ELR (cell line): ENCODE data around the gene PCDH9.
A peak's percentile ranks its signal among the peaks of the same experiment; 100 is the strongest.

Experiments
- DNase-seq: peaks from one replicate; pipeline ENCODE4 v3.0.0-alpha.2; 2015; ENCODE audit warnings: low read depth

The PCDH9 gene

DNA sequence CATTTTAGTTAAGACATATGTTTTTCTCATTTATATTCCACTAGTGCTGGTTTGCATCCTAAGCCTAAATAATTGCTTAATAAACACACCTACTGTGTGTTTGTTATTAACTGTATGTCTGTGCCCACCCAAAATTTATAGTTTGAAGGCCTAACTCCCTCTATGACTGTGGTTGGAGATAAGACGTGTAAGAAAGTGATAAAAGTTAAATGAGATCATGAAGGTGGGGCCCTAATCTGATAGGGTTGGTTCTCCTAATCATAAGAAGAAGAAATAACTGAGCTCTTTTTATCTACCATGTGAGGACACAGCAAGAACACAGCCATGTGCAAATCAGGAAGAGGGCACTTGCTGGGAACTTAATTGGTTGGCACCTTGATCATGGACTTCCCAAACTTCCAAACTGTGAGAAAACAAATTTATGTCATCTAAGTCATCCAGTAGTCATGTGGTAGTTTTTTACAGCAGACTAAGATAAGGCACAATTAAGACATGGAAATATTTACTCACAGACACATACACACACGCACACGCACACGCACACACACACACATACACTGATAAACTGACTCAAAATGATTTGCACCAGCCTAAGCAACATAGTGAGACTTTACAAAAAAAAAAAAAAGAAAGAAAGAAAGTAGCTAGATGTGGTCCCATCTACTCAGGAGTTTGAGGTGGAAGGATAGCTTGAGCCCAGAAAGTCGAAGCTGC lies 662.1 kb downstream of the PCDH9 start:
- no peak for DNase-seq

DNA sequence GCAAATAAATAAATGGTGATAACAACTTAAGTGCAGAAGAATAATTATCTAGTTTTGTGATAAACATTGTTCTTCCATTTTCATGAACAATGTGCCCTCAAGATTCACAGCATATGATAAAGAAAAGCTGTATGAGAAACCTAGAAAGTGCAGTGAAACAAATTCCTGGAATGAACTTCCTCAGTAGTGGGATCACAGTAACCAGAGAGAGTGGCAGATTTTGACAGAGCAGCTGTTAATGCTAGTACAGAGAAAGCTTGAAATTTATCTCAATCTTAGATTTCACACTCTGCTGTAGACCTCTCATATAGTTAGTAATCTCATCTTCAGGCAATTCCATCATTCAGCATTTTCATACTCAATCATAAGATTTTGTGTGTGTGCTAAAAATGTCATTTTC lies 664.9 kb downstream of the PCDH9 start:
- no peak for DNase-seq

DNA sequence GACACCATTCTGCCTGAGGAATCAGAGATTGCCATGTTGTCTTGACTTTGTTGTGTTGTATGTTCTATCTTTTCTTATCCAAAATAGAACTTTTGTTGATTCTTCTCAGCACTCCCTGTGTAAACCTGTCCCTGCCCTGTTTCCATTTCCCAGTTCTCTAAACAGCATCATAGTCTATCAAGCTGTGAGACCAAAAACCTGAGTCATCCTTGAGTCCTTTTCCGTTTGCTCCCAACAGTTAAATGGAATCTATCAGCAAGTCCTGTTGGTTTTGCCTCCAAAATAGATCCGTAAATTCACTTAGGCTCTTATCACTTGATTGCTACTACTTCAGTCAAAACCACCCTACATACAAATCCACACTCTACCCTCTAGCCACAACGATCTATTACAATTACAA lies 667.1 kb downstream of the PCDH9 start:
- DNase-seq: peak; percentile 4

DNA sequence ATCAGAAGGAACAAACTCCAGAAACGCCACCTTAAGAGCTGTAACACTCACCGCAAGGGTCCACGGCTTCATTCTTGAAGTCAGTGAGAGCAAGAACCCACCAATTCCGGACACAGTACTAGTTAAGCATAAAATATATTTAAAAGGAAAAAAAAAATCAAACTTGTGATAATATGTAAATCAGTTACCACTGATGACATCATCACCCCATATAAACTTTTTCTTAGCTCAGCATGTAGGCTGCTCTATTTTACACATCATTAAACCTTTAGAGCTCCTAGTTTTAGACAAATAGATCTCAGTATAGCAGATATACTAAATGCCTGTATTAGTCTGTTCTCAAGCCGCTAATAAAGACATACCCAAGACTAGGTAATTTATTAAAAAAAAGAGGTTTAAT lies 668.1 kb downstream of the PCDH9 start:
- DNase-seq: no peak

DNA sequence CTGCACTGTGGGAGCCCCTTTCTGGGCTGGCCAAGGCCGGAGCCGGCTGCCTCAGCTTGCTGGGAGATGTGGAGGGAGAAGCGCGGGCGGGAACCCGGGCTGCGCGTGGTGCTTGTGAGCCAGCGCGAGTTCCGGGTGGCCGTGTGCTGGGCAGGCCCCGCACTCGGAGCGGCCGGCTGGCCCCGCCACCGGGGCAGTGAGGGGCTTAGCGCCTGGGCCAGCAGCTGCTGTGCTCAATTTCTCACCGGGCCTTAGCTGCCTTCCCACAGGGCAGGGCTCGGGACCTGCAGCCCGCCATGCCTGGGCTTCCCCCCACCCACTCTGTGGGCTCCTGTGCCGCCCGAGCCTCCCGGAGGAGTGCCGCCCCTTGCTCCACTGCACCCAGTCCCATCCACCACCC lies 669.1 kb downstream of the PCDH9 start:
- DNase-seq: no peak

DNA sequence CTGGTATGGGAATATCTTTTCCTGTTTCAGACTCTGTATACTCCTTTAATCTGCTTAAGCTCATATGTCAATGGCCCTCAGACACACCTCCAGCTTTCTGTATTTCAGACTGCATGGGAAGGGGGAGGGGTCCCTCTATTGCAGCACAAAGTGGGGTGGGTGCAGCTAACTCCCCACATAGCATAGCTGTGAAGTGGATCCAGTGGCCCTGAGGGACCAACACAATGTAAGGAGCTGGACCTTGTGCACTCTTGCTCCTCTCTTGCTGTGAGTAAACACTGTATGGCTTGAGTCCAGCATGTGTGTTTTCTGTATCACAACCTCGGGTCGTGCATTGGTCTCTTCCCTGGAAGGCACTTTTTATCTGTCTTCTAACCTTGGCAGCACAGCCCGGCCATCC lies 669.9 kb downstream of the PCDH9 start:
- DNase-seq: no peak

DNA sequence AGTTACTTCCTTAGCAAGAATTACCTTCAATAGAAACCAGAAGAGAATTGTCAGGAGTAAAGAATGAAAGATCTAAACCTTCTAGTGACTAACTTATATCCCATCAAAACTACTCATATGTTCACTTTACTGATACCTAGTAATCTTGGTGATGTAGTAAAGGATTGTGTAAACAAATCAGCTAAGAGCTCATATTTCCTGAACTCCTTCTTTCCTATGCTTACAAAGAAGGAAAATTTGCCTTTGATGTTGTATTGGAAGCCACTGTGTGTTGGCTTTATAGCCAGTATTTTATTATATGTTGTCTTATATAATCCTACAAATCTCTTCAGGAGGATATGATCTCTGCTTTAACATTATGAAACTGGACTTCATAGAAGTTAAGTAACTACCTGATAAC lies 671.0 kb downstream of the PCDH9 start:
- DNase-seq: peak; percentile 5

DNA sequence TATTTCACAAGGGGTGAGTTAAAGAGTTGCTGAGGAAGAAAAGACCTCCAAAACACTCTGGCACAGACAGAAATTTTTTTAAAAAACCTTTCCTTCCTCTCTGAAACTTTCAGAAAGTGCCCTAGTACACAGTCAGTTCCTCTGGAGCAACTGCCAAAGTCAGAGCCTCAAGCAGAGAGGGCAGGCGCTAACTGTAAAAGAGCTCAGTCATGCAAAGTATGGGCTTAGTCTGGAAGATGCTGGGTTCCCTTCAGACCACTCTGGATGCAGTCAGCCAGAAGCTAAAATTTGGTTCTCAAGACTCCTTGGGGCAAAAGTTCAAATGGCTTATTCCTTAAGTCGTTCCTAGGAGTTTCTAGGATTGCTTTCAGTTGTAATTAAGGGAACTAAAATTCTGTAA lies 671.6 kb downstream of the PCDH9 start:
- DNase-seq: no peak

DNA sequence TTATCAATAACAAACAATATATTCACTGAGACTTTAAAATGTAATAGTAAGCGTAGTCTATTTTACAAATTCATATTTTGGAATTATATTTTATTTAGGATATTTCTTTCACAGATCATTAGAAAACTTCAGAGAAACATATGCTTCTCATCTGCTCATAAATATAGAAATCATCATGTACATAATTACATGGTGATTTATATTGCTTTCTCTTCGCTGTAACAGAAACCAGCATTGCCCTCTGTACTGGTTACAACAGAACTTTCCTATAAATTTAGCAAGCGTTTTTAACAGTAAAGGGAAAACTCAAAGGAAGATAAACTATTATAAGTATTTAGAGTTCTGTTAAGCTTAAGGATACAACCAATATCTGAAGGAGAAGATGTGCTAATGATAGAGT lies 672.8 kb downstream of the PCDH9 start:
- no peak for DNase-seq

DNA sequence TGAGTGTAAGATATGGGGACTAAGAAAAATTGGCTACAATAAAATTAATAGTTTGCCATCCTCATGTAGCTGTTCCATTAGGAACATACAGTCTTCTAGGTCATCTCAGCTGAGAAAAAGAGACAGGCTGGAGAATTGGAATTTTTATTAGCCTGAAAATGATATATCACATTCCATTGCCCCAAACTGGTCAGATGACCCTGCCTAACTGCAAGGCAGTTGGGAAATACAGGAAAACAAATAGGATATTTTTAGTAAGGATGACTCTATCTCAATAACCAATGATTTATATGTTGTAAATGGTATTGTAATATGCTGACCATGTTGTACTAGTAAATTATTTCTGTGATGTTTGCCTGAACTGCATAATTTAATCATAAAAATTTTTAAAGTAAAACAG lies 673.8 kb downstream of the PCDH9 start:
- DNase-seq: no peak

DNA sequence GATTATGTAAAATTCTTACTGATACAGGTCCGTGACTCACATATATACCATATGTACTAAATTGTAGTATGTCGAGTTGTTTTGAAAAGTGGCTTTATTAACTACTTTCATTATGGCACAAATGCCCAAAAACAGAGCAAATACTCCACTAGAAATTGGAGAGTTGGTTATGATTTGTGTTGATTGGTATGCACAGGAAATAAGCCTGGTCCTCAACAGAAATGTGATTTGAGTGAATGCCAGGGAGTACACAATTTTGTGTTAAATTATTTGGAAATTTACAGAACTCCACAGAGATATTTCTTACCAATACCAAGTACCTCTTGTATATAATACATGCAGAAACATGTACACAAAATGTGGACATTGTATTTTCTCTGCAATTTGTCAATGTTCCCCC lies 676.7 kb downstream of the PCDH9 start:
- DNase-seq: peak; percentile 5

DNA sequence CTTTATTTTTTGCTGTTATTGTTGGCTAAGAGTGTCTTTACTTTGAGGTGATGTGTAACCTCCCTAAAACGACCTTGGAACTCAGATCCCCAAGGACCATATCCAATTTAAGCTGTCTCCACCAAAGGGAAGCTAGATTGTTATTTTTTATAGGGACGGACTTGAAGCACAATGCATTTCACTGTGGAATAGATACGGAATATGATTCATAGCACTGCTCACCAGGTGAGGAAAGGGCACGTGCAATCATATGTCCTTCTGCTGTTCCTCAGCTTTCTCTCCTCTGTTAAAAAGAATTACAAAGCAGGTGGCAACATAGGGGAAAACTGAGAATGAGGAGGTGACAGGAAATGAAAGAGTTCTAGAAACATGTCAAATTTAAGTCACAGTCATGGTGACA lies 679.0 kb downstream of the PCDH9 start:
- DNase-seq: no peak

DNA sequence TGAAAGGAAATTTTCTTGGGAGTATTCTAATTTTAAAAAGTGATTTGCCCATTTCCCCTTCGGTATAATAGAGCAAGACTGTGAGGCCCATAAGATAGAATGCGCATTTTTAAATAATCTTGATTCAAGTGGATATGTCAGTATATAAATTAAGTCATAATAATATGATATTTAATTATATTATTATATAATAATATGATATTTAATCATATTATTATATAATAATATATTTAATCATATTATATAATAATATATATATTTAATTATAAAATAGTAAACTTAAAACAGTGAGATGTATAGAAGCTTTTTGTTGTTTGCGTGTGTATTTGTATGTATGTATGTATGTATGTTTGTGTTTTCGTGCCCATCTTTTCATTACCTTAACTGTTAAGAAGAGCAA lies 682.5 kb downstream of the PCDH9 start:
- DNase-seq: no peak

DNA sequence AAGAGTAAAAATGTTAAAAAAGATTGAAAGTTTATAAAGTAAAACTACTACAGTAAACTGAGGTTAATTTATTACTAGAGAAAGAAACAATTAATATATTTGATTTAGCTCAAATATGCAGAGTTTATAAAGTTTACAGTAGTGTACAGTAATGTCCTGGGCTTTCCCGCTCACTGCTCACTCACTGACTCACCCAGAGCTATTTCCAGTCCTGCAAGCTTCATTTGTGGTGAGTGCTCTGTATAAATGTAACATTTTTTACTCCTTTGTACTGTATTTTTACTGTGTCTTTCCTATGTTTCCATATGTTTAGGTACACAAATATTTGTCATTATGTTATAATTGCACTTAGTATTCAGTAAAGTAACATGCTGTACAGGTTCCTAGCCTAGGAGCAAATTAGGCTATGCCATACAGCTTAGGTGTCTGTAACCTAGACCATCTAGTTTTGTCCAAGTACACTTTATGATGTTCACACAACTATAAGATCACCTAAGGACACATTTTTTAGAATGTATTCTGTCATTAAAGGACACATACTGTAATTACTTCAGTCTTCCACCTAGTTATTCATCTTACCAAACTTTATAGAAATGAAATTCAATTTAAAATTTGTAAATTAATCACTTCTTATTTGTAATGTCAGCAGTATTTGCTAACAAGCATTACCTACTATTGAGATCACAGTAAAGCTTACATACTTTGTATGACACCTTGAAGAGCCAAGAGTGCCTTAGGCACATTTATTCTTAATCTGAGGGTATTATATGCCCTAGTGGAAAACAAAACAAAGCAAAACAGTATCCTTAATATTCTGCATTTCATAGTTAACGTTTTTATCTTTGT lies 683.4 kb downstream of the PCDH9 start:
- DNase-seq: peak; percentile 62

DNA sequence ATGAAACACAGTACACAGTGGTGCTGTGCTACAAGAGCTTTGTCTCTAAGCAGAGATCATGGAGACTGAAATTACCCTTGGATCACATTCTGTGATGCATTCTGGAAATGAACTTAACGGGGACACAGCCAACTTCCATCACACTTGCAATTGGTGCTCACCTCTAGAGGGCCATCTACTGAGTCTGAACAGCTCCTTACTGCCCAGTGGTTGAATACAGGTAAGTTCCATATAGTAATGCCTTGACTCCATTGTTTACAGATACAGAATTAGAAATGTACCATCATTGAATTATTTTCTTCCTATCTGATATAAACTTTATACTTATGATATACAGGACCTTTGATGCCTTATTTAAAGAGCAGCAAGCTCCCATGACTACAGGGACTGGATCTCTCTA lies 686.4 kb downstream of the PCDH9 start:
- no peak for DNase-seq

DNA sequence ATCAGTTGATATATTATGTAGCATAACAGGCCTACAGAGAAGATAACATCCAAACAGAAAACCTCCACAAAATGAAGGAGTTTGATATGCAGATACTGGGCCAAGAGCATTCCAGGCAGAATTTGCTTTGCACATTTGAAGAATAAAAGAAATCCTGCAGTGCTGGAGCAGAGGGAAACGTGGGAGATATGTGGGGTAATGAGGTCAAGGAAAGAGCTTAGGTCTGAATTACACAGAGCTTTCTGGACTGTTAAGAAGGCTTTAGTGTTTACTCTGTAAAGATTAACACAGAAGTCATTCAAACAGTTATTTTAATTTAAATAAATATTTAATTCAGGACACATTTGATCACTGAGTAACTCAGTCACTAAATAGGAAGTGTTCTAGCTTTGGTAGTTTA lies 692.7 kb downstream of the PCDH9 start:
- DNase-seq: no peak

DNA sequence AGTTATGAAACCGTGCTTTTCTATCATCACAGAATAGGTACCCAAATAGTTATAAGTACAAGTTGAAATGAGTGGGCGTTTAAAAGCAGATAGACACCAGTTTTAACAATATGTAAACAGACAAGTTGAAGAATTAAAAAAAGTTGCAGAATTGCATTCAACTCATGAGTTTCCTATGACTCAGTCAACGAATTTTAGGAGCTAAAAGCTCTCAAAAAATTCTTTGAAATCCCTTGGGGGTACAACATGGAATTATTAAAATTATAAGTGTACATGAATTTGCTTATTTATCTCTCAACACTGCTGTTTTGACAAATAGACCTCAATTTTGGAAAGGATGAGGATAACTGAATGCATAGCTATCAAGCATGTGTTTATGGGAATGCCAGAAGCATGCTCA lies 693.4 kb downstream of the PCDH9 start:
- no peak for DNase-seq

DNA sequence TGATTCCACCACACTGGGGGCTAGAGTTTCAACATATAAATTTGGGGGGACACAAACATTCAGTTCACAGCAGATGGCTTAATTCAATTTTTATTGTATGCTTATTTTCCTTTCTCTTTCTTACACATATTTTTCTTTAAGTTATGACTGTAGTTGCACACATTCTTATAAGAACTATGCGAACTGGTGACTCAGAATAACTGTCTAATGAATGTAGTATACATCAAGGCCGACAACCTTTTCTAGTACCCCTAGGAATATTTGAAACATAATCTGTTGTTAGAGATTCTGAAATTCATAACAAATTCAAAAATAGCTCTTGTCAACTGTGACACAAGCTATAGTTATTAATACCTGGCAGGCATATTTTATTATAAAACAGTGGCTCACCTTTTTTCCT lies 695.6 kb downstream of the PCDH9 start:
- peak; percentile 80 for DNase-seq

DNA sequence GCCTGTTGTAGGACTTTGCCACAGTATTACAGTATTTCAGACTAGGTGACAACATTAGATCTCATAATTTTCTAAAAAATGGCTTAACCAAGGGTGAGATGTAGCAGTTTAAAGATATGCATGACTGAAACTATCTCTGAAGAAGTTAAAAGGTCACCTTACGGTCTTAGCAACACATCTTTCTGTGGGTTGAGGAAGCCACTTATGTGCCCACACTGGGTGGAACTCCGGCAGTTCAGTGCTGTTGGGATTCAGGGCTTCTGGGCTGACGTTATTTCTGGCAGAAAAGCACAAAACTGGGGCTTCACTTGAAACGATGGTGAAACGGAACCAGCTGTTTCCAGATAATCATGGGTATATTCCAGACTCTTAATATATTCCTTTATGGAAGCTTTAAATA lies 697.3 kb downstream of the PCDH9 start:
- no peak for DNase-seq

DNA sequence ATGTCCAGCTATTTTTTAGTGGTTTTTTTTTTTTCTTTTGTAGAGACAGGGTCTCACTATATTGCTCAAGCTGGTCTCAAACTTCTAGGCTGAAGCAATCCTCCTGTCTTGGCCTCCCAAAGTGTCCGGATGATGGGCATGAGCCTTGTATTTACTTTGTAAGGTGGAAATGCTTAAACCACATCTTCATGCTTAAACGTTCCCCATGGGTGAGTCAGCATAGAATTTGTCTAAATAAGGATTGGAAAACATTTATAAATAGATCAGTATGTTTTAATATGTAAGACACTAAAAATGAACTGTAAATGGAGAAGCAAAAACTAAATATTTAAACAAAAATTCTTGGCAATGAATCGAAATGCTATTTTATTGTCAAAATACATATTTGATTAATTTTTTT lies 698.0 kb downstream of the PCDH9 start:
- peak; percentile 74 for DNase-seq

DNA sequence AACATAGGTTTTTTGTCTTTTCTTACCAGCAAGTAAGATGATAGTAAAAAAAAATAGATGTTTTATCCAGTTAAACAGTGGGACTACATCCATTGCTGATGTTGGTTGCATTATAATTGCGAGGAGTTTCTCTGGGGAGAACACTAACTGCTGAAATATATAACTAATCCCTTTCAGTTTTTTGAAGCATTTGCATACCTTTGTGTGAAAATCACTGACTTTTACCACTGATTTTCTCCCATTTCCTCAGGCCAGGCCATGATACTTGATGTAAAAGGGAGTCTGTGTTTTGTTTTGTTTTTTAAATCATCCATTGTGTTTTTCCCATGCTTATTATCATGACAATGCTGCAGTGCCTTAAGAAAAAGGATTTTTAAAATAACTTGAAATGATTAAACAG lies 699.5 kb downstream of the PCDH9 start:
- DNase-seq: no peak

DNA sequence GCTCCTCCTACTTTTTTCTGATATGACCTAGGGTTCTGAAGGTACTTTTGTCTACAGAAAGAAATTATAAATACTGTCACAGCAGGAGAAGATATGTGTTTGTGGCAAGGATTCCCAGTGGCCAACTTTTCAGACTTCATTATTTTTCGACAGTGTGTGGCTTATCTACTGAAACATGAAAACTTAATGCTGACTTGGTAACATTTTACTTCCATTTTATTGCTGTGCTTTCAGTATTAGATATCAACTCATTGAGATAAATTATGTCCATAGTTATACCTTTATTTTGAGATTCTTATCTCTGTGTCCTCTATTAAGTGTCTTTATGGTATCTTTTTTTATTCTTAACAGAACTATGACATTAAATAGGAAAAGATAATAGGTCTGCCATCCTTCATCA lies 700.0 kb downstream of the PCDH9 start:
- DNase-seq: no peak

DNA sequence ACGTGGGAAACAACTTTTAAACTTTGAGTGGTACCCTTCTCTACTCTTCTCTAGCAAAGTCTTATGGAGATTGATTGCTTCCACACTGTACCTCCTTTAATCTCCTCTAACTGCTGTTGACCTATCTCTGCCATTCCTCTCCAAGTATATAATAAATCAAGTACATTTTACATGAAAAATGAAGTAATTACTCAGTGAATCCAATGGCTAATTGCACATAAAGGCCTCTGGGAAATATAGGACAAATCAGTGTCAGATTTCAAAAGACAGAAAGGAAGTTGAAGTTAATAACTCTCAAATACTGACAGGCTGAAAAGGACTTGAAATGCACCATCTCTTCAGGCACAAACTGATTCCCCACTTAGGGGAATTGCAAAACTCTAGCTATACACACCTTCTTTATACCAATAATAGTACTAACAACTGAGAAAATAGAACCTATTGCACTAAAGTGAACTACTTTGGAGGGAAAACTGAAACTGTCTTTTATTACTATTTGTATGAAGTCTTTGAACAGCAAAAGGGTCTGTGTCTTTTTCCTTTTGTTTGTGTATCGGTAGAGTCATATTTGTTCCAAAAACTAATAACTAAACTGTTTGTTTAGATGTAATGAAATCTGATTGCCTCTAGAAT lies 701.1 kb downstream of the PCDH9 start:
- no peak for DNase-seq
